ENCODE results near the gene DPY19L3.

GRCh38 chr19:32459204-32459865 lies 53.8 kb downstream of the DPY19L3 start:
- no peak for TF ChIP-seq CTCF (IDR thresholded peaks at IDR 0.05)
- no peak for TF ChIP-seq POLR2A (IDR thresholded peaks at IDR 0.05)

Data from testis (tissue), 2 donors.